WTC11 (cell line): ENCODE measurements around the gene LRRC2. TPM values are rescaled to one million over a fixed set of nuclear protein-coding genes. Genes with fewer than 3 reads are reported as not detected.

Experiments
- ATAC-seq: fragments of 200-7000 bp; cut with Tn5 transposase; 2 replicates; pipeline ENCODE4 v1.10.0; 2021; ENCODE audit warnings: mild to moderate bottlenecking, moderate library complexity
- CTCF ChIA-PET: fragments of 300-600 bp; sonication (Branson Sonifier 250); formaldehyde crosslinking; loops from one replicate; lab custom pipeline; 2021; ENCODE audit warnings: antibody characterized with exemption; lab: Charles Lee
- POLR2A ChIA-PET: fragments of 350-600 bp; sonication (Branson Sonifier 250); formaldehyde crosslinking; loops from one replicate; lab custom pipeline; 2021; ENCODE audit warnings: antibody characterized with exemption; lab: Charles Lee
- DNase-seq: peaks from one replicate; pipeline ENCODE4 v3.0.0; 2021; ENCODE audit warnings: low spot score
- H3K27ac Mint-ChIP-seq: 2 replicates; pipeline ENCODE4 v1.8.0; 2021; ENCODE audit warnings: mixed read lengths
- H3K27me3 Mint-ChIP-seq: 2 replicates; pipeline ENCODE4 v1.8.0; 2021; ENCODE audit warnings: low read depth, mild to moderate bottlenecking, moderate library complexity, mixed read lengths
- H3K36me3 Mint-ChIP-seq: 2 replicates; pipeline ENCODE4 v1.8.0; 2021; ENCODE audit warnings: mixed read lengths
- H3K4me1 Mint-ChIP-seq: 2 replicates; pipeline ENCODE4 v1.8.0; 2022; ENCODE audit warnings: mixed read lengths
- H3K4me3 Mint-ChIP-seq: 2 replicates; pipeline ENCODE4 v1.8.0; 2021; ENCODE audit warnings: mild to moderate bottlenecking, moderate library complexity, mixed read lengths
- H3K9me3 Mint-ChIP-seq: 2 replicates; pipeline ENCODE4 v1.8.0; 2021; ENCODE audit warnings: mixed read lengths
- CREB1 ChIP-seq: sonication (generic); formaldehyde crosslinking; IDR thresholded peaks from 2 replicates; pipeline ENCODE4 v1.8.0; 2023; ENCODE audit warnings: mild to moderate bottlenecking, missing genetic modification reagents
- EMX1 ChIP-seq: fragments of 250-450 bp; sonication (Bioruptor Pico); IDR thresholded peaks from 2 replicates; pipeline ENCODE4 v1.8.0; 2021; ENCODE audit warnings: mild to moderate bottlenecking
- FOXJ3 ChIP-seq: sonication (generic); formaldehyde crosslinking; IDR thresholded peaks from 2 replicates; pipeline ENCODE4 v1.9.0; 2021; ENCODE audit warnings: missing genetic modification reagents, mild to moderate bottlenecking, borderline replicate concordance
- JAZF1 ChIP-seq: fragments of 250-450 bp; sonication (Bioruptor Pico); IDR thresholded peaks from 2 replicates; pipeline ENCODE4 v1.9.0; 2021; ENCODE audit warnings: moderate library complexity, mild to moderate bottlenecking, inconsistent platforms
- JUN ChIP-seq: sonication (generic); formaldehyde crosslinking; IDR thresholded peaks from 2 replicates; pipeline ENCODE4 v1.8.0; 2023; ENCODE audit warnings: mild to moderate bottlenecking, missing genetic modification reagents
- TEAD4 ChIP-seq: sonication (generic); formaldehyde crosslinking; IDR thresholded peaks from 2 replicates; pipeline ENCODE4 v1.8.0; 2022; ENCODE audit warnings: mild to moderate bottlenecking, missing genetic modification reagents
- ZNF121 ChIP-seq: sonication (generic); formaldehyde crosslinking; IDR thresholded peaks from 2 replicates; pipeline ENCODE4 v1.8.0; 2023; ENCODE audit warnings: missing genetic modification reagents
- ZNF232 ChIP-seq: sonication (generic); formaldehyde crosslinking; IDR thresholded peaks from 2 replicates; pipeline ENCODE4 v1.8.0; 2022; ENCODE audit warnings: mild to moderate bottlenecking, missing genetic modification reagents
- ZNF317 ChIP-seq: sonication (generic); formaldehyde crosslinking; IDR thresholded peaks from 2 replicates; pipeline ENCODE4 v1.8.1; 2023; ENCODE audit warnings: low read depth, mild to moderate bottlenecking, moderate library complexity, missing genetic modification reagents, borderline replicate concordance
- ZNF671 ChIP-seq: fragments of 250-450 bp; sonication (Bioruptor Pico); IDR thresholded peaks from 2 replicates; pipeline ENCODE4 v1.8.0; 2021; ENCODE audit warnings: mild to moderate bottlenecking
- total RNA-seq: library from RNA; stranded (reverse); gene quantifications from 3 replicates; pipeline ENCODE4 v1.2.3, GENCODE V29; 2021
- TF ChIP-seq, protein P1 (sequence below): sonication (generic); formaldehyde crosslinking; IDR thresholded peaks from 2 replicates; pipeline ENCODE4 v1.8.1; 2022; ENCODE audit warnings: missing genetic modification reagents, borderline replicate concordance
- TF ChIP-seq, protein P2 (sequence below): fragments of 250-450 bp; sonication (Bioruptor Pico); IDR thresholded peaks from 2 replicates; pipeline ENCODE4 v1.9.0; 2021; ENCODE audit warnings: mild to moderate bottlenecking
- TF ChIP-seq, protein P3 (sequence below): sonication (generic); formaldehyde crosslinking; IDR thresholded peaks from 2 replicates; pipeline ENCODE4 v1.8.1; 2022; ENCODE audit warnings: low read depth, missing genetic modification reagents, borderline replicate concordance
- TF ChIP-seq, protein P4 (sequence below): fragments of 250-450 bp; sonication (Bioruptor Pico); IDR thresholded peaks from 2 replicates; pipeline ENCODE4 v1.9.0; 2021; ENCODE audit warnings: mild to moderate bottlenecking
- TF ChIP-seq, protein P5 (sequence below): sonication (generic); formaldehyde crosslinking; conservative IDR thresholded peaks from 2 replicates; pipeline ENCODE4 v1.8.1; 2022; ENCODE audit warnings: mild to moderate bottlenecking, missing genetic modification reagents
- TF ChIP-seq, protein P6 (sequence below): sonication (generic); formaldehyde crosslinking; IDR thresholded peaks from 2 replicates; pipeline ENCODE4 v1.8.1; 2023; ENCODE audit warnings: mild to moderate bottlenecking, missing genetic modification reagents, moderate library complexity
- TF ChIP-seq, protein P7 (sequence below): fragments of 250-450 bp; sonication (Bioruptor Pico); IDR thresholded peaks from 2 replicates; pipeline ENCODE4 v1.9.0; 2021; ENCODE audit warnings: moderate library complexity, mild to moderate bottlenecking, inconsistent platforms, borderline replicate concordance
- TF ChIP-seq, protein P8 (sequence below): sonication (generic); formaldehyde crosslinking; conservative IDR thresholded peaks from 2 replicates; pipeline ENCODE4 v1.8.1; 2023; ENCODE audit warnings: mild to moderate bottlenecking, low read depth, missing genetic modification reagents, moderate library complexity

The LRRC2 gene
- total RNA-seq, 1 experiment from 2014 or later: 4.9 TPM

DNA sequence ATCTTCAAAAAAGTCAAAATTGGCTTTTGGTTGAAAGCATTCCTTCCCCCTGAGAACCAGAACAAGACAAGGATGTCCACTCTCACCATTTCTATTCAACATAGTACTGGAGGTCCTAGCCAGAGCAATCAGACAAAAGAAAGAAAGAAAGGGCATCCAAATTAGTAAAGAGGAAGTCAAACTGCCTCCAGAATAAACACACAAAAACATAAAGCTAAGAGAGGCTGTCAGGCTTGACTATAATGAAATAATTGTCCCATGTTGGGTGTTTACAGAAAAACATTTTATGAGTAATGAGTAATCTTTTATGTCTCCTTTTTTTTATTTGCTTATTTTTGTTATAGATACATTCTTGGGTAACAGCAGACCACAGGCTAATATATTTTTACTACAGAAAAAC, 27.9 kb upstream of the LRRC2 start:
- Mint-ChIP-seq H3K36me3 (peaks cover 46% of the 10 kb centered on the region), H3K4me3 (no peak overlapping the region), H3K9me3 (peaks cover 49% of the 10 kb centered on the region), H3K27me3 (peaks cover 32% of the 10 kb centered on the region), H3K27ac (no peak overlapping the region), H3K4me1 (peaks cover 31% of the 10 kb centered on the region)
- TF ChIP-seq JAZF1: no peak
- TF ChIP-seq TEAD4: no peak
- TF ChIP-seq, protein P1, sequence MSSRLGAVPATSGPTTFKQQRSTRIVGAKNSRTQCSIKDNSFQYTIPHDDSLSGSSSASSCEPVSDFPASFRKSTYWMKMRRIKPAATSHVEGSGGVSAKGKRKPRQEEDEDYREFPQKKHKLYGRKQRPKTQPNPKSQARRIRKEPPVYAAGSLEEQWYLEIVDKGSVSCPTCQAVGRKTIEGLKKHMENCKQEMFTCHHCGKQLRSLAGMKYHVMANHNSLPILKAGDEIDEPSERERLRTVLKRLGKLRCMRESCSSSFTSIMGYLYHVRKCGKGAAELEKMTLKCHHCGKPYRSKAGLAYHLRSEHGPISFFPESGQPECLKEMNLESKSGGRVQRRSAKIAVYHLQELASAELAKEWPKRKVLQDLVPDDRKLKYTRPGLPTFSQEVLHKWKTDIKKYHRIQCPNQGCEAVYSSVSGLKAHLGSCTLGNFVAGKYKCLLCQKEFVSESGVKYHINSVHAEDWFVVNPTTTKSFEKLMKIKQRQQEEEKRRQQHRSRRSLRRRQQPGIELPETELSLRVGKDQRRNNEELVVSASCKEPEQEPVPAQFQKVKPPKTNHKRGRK (CRISPR knock-in tag): no peak
- no peak for TF ChIP-seq ZNF121 (CRISPR knock-in tag)
- TF ChIP-seq, protein P2, sequence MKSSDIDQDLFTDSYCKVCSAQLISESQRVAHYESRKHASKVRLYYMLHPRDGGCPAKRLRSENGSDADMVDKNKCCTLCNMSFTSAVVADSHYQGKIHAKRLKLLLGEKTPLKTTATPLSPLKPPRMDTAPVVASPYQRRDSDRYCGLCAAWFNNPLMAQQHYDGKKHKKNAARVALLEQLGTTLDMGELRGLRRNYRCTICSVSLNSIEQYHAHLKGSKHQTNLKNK (CRISPR knock-in tag): no peak
- no peak for TF ChIP-seq FOXJ3 (CRISPR knock-in tag)
- TF ChIP-seq, protein P3, sequence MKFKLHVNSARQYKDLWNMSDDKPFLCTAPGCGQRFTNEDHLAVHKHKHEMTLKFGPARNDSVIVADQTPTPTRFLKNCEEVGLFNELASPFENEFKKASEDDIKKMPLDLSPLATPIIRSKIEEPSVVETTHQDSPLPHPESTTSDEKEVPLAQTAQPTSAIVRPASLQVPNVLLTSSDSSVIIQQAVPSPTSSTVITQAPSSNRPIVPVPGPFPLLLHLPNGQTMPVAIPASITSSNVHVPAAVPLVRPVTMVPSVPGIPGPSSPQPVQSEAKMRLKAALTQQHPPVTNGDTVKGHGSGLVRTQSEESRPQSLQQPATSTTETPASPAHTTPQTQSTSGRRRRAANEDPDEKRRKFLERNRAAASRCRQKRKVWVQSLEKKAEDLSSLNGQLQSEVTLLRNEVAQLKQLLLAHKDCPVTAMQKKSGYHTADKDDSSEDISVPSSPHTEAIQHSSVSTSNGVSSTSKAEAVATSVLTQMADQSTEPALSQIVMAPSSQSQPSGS: no peak
- no peak for TF ChIP-seq ZNF317 (CRISPR knock-in tag)
- TF ChIP-seq, protein P4, sequence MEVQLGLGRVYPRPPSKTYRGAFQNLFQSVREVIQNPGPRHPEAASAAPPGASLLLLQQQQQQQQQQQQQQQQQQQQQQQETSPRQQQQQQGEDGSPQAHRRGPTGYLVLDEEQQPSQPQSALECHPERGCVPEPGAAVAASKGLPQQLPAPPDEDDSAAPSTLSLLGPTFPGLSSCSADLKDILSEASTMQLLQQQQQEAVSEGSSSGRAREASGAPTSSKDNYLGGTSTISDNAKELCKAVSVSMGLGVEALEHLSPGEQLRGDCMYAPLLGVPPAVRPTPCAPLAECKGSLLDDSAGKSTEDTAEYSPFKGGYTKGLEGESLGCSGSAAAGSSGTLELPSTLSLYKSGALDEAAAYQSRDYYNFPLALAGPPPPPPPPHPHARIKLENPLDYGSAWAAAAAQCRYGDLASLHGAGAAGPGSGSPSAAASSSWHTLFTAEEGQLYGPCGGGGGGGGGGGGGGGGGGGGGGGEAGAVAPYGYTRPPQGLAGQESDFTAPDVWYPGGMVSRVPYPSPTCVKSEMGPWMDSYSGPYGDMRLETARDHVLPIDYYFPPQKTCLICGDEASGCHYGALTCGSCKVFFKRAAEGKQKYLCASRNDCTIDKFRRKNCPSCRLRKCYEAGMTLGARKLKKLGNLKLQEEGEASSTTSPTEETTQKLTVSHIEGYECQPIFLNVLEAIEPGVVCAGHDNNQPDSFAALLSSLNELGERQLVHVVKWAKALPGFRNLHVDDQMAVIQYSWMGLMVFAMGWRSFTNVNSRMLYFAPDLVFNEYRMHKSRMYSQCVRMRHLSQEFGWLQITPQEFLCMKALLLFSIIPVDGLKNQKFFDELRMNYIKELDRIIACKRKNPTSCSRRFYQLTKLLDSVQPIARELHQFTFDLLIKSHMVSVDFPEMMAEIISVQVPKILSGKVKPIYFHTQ (CRISPR knock-in tag): no peak
- TF ChIP-seq, protein P5, sequence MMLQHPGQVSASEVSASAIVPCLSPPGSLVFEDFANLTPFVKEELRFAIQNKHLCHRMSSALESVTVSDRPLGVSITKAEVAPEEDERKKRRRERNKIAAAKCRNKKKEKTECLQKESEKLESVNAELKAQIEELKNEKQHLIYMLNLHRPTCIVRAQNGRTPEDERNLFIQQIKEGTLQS (CRISPR knock-in tag): no peak
- TF ChIP-seq ZNF671 (CRISPR knock-in tag): no peak
- TF ChIP-seq, protein P6, sequence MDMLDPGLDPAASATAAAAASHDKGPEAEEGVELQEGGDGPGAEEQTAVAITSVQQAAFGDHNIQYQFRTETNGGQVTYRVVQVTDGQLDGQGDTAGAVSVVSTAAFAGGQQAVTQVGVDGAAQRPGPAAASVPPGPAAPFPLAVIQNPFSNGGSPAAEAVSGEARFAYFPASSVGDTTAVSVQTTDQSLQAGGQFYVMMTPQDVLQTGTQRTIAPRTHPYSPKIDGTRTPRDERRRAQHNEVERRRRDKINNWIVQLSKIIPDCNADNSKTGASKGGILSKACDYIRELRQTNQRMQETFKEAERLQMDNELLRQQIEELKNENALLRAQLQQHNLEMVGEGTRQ (CRISPR knock-in tag): no peak
- ChIA-PET CTCF (interaction anchor here (0.8 to 1.9 kb wide), 5 partner anchors 14 to 132 kb away, joined by 3 to 17 read pairs (median 4); no protein-coding TSS in a partner anchor), POLR2A (interaction anchor here (0.8 kb wide), 1 partner anchor 599 kb away, joined by 3 read pairs; no protein-coding TSS in a partner anchor)
- no peak for ATAC-seq
- DNase-seq: no peak

DNA sequence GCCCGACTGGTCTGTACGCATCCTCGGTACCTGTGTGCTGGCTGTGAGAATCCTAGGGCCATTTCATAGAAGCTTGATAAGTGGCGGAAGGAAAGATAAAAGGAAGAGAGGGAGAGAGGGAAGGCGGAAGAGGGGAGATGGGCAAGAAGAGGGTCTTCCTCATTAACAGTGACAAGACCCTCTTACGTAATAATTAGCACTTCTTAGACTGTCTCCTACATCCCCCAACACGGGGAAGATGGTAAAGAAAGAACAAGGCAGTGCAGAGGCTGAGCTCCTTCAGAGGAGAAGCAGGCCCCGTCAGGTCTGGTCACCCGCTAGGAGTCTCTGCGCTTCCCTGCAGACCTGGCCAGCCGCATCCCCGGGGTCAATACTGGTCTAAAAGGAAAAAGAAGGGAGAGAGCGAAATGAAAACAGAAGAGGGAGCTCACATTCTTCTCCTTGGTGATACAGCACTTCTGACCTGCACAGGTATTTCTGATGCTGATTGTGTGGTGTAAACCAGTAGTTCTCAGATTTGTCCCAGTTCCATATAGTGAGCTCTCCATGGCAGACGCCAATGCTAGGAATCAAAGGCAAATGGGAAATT, 27.3 kb upstream of the LRRC2 start:
- ChIA-PET POLR2A (interaction anchor here (0.8 kb wide), 1 partner anchor 599 kb away, joined by 3 read pairs; no protein-coding TSS in a partner anchor), CTCF (interaction anchor here (0.8 to 1.9 kb wide), 5 partner anchors 15 to 131 kb away, joined by 3 to 17 read pairs (median 4); no protein-coding TSS in a partner anchor)
- peaks cover 52% of the 10 kb centered on the region for H3K9me3 Mint-ChIP-seq
- peaks cover 52% of the 10 kb centered on the region for H3K36me3 Mint-ChIP-seq
- H3K27ac Mint-ChIP-seq: no peak overlapping the region; the same call in 1 of the 2 replicates
- H3K27me3 Mint-ChIP-seq: peaks cover 39% of the 10 kb centered on the region
- DNase-seq: no peak
- TF ChIP-seq EMX1: no peak
- TF ChIP-seq, protein P7, sequence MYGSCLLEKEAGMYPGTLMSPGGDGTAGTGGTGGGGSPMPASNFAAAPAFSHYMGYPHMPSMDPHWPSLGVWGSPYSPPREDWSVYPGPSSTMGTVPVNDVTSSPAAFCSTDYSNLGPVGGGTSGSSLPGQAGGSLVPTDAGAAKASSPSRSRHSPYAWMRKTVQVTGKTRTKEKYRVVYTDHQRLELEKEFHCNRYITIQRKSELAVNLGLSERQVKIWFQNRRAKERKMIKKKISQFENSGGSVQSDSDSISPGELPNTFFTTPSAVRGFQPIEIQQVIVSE (CRISPR knock-in tag): no peak
- TF ChIP-seq ZNF232 (CRISPR knock-in tag): no peak
- no peak for TF ChIP-seq CREB1
- TF ChIP-seq, protein P8, sequence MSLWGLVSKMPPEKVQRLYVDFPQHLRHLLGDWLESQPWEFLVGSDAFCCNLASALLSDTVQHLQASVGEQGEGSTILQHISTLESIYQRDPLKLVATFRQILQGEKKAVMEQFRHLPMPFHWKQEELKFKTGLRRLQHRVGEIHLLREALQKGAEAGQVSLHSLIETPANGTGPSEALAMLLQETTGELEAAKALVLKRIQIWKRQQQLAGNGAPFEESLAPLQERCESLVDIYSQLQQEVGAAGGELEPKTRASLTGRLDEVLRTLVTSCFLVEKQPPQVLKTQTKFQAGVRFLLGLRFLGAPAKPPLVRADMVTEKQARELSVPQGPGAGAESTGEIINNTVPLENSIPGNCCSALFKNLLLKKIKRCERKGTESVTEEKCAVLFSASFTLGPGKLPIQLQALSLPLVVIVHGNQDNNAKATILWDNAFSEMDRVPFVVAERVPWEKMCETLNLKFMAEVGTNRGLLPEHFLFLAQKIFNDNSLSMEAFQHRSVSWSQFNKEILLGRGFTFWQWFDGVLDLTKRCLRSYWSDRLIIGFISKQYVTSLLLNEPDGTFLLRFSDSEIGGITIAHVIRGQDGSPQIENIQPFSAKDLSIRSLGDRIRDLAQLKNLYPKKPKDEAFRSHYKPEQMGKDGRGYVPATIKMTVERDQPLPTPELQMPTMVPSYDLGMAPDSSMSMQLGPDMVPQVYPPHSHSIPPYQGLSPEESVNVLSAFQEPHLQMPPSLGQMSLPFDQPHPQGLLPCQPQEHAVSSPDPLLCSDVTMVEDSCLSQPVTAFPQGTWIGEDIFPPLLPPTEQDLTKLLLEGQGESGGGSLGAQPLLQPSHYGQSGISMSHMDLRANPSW (CRISPR knock-in tag): no peak
- no peak for TF ChIP-seq JUN (CRISPR knock-in tag)
- H3K4me3 Mint-ChIP-seq: no peak overlapping the region
- ATAC-seq: peak; percentile 83
- H3K4me1 Mint-ChIP-seq: peaks cover 25% of the 10 kb centered on the region
